GM21423 (cell line): ENCODE results near the gene MESP1.
"Not testable (repeated sequence)": the region's sequence is repeated elsewhere in the genome, so short reads cannot be mapped to it uniquely, and the experiment has no call there.

Experiments
- ATAC-seq: cut with Tn5 transposase; IDR thresholded peaks from one replicate; pipeline ENCODE4 v1.9.1; 2021; ENCODE audit warnings: mild to moderate bottlenecking, moderate library complexity; ENCODE audit not compliant: unreplicated experiment

MESP1 gene

GRCh38 chr15:89750560-89751542, at the start of gene MESP1:
Gene MESP1 (minus strand): TSS chr15:89751249. CDS start chr15:89751231, 18 bp downstream.
- ATAC-seq = peak; percentile 92

- no peak for ATAC-seq
These were observed 49.0 kb upstream of the MESP1 start for GRCh38 chr15:89799918-89800498.

GRCh38 chr15:89799011-89799911, 48.2 kb upstream of the MESP1 start:
- ATAC-seq = no peak

- no peak for ATAC-seq
These were observed 46.7 kb upstream of the MESP1 start for GRCh38 chr15:89797678-89798201.

GRCh38 chr15:89795996-89796395, 44.9 kb upstream of the MESP1 start:
- ATAC-seq = no peak

- no peak for ATAC-seq
These were observed 43.7 kb upstream of the MESP1 start for GRCh38 chr15:89794627-89795241.

GRCh38 chr15:89792106-89792805, 41.2 kb upstream of the MESP1 start:
- ATAC-seq = no peak

GRCh38 chr15:89790661-89791060, 39.6 kb upstream of the MESP1 start:
- ATAC-seq = no peak

GRCh38 chr15:89790206-89790605, 39.2 kb upstream of the MESP1 start:
- ATAC-seq = no peak

GRCh38 chr15:89788585-89788984, 37.5 kb upstream of the MESP1 start:
- ATAC-seq = not testable (repeated sequence)

- ATAC-seq = no peak
These were observed 36.9 kb upstream of the MESP1 start for GRCh38 chr15:89787944-89788343.

GRCh38 chr15:89785774-89786140, 34.7 kb upstream of the MESP1 start:
- ATAC-seq = no peak

- no peak for ATAC-seq
These were observed 34.2 kb upstream of the MESP1 start for GRCh38 chr15:89785064-89785773.

- ATAC-seq = no peak
These were observed 33.6 kb upstream of the MESP1 start for GRCh38 chr15:89784686-89784960.

GRCh38 chr15:89783861-89784685, 33.0 kb upstream of the MESP1 start:
- no peak for ATAC-seq

- ATAC-seq = no peak
These were observed 32.2 kb upstream of the MESP1 start for GRCh38 chr15:89783111-89783860.

GRCh38 chr15:89782619-89782950, 31.5 kb upstream of the MESP1 start:
- ATAC-seq = not testable (repeated sequence)
